Panc1 (cell line): ENCODE measurements around the gene MYCBP2.

ENCODE experiments used
- POLR2AphosphoS5 ChIP-seq: IDR thresholded peaks from 2 replicates; pipeline ENCODE4 v1.6.1; 2012; ENCODE audit warnings: mild to moderate bottlenecking, low read depth, low read length, moderate library complexity
- SIN3A ChIP-seq: IDR thresholded peaks from 2 replicates; pipeline ENCODE4 v1.6.1; 2012; ENCODE audit warnings: low read depth, mild to moderate bottlenecking, low read length, moderate library complexity, borderline replicate concordance; ENCODE audit not compliant: insufficient read depth
- TCF7L2 ChIP-seq: IDR thresholded peaks from 2 replicates; pipeline ENCODE4 v1.6.1; 2011; ENCODE audit warnings: mild to moderate bottlenecking, low read depth, low read length, inconsistent platforms
- TF ChIP-seq, protein P1 (sequence below): fragments of 450-650 bp; IDR thresholded peaks from 2 replicates; pipeline ENCODE4 v1.5.1; 2017; ENCODE audit warnings: mild to moderate bottlenecking
- TF ChIP-seq, protein P2 (sequence below), 2 experiments: IDR thresholded peaks; 2 replicates each; pipeline ENCODE4 v1.6.1; 2011 to 2012; ENCODE audit warnings: low read depth in 2 of 2, control low read depth in 1 of 2, low read length in 1 of 2, mild to moderate bottlenecking in 1 of 2, moderate library complexity in 1 of 2; ENCODE audit not compliant: insufficient read depth in 1 of 2

DNA sequence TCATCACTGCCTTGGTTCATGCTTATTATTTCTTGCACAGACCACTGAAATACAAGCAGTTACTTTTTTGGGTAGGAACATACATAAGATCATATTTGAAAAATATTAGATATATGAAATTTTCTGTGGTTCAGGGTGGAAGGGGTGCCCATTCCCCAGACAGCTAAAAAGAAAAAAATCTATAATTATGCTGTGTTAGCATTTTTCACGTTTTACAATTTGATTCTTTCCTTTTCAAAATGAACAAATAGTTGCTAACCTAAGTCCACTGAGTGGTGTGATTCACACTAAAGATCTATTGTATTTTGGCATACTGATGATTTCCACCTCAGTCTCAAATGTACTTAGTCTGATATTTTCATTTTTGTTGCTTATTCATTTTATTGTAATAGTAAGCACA, 233.2 kb downstream of the MYCBP2 start:
- no peak for TF ChIP-seq POLR2AphosphoS5
- TF ChIP-seq, protein P1, sequence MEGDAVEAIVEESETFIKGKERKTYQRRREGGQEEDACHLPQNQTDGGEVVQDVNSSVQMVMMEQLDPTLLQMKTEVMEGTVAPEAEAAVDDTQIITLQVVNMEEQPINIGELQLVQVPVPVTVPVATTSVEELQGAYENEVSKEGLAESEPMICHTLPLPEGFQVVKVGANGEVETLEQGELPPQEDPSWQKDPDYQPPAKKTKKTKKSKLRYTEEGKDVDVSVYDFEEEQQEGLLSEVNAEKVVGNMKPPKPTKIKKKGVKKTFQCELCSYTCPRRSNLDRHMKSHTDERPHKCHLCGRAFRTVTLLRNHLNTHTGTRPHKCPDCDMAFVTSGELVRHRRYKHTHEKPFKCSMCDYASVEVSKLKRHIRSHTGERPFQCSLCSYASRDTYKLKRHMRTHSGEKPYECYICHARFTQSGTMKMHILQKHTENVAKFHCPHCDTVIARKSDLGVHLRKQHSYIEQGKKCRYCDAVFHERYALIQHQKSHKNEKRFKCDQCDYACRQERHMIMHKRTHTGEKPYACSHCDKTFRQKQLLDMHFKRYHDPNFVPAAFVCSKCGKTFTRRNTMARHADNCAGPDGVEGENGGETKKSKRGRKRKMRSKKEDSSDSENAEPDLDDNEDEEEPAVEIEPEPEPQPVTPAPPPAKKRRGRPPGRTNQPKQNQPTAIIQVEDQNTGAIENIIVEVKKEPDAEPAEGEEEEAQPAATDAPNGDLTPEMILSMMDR = no peak
- TF ChIP-seq TCF7L2 = no peak
- no peak for TF ChIP-seq SIN3A
- TF ChIP-seq, protein P2, sequence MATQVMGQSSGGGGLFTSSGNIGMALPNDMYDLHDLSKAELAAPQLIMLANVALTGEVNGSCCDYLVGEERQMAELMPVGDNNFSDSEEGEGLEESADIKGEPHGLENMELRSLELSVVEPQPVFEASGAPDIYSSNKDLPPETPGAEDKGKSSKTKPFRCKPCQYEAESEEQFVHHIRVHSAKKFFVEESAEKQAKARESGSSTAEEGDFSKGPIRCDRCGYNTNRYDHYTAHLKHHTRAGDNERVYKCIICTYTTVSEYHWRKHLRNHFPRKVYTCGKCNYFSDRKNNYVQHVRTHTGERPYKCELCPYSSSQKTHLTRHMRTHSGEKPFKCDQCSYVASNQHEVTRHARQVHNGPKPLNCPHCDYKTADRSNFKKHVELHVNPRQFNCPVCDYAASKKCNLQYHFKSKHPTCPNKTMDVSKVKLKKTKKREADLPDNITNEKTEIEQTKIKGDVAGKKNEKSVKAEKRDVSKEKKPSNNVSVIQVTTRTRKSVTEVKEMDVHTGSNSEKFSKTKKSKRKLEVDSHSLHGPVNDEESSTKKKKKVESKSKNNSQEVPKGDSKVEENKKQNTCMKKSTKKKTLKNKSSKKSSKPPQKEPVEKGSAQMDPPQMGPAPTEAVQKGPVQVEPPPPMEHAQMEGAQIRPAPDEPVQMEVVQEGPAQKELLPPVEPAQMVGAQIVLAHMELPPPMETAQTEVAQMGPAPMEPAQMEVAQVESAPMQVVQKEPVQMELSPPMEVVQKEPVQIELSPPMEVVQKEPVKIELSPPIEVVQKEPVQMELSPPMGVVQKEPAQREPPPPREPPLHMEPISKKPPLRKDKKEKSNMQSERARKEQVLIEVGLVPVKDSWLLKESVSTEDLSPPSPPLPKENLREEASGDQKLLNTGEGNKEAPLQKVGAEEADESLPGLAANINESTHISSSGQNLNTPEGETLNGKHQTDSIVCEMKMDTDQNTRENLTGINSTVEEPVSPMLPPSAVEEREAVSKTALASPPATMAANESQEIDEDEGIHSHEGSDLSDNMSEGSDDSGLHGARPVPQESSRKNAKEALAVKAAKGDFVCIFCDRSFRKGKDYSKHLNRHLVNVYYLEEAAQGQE (IDR thresholded peaks at IDR 0.05; ENCODE audit: insufficient read depth in 1 of 2, low read depth in 2 of 2, low read length in 1 of 2) = no peak
